ENCODE measurements around the gene HNRNPL. TPM values are rescaled to one million over a fixed set of nuclear protein-coding genes. Genes with fewer than 3 reads are reported as not detected.

HNRNPL gene
- total RNA-seq, 3 donors from 2014 or later (not counting 1 experiment from before 2014, with no cell fraction given), result 636 to 800 (median 702) TPM

- Histone ChIP-seq H3K27me3 (ENCODE audit: control insufficient read depth, insufficient read depth, low read length) (no peaks in the 10 kb centered on the region), H3K4me1 (ENCODE audit: control insufficient read depth, insufficient read depth, low read length) (peaks cover 19% of the 10 kb centered on the region), H3K36me3 (ENCODE audit: control insufficient read depth, insufficient read depth, low read length) (peaks cover 73% of the 10 kb centered on the region), H3K9me3 (ENCODE audit: control insufficient read depth, insufficient read depth, low read length) (no peaks in the 10 kb centered on the region), H3K27ac (ENCODE audit: low read length) (no peak overlapping the region), H3K4me3 (ENCODE audit: low read length) (no peak overlapping the region)
- intact Hi-C loops (cut with micrococcal nuclease), result no loop called here
- H3K27ac Mint-ChIP-seq, result peak overlapping the region in 1 of 2 donors; percentile 64
- H3K36me3 Mint-ChIP-seq, result peaks cover 12% of the 10 kb centered on the region
- no peak overlapping the region for H3K4me3 Mint-ChIP-seq
- WGBS (ENCODE audit: insufficient coverage), result 96% methylated on average over 7 of the region's 7 CpGs
- H3K27me3 Mint-ChIP-seq (ENCODE audit: low read depth in 2 of 2), result no peaks in the 10 kb centered on the region
- ATAC-seq (no peak), DNase-seq (no peak)
- H3K4me1 Mint-ChIP-seq, result peaks cover 11 to 33% of the 10 kb centered on the region in 2 donors
- no peak for TF ChIP-seq CTCF (IDR thresholded peaks at IDR 0.05)
- H3K9me3 Mint-ChIP-seq, result no peaks in the 10 kb centered on the region
These were observed 12.1 kb downstream of the HNRNPL start for GRCh38 chr19:38837656-38838121.

- no peaks in the 10 kb centered on the region for H3K27me3 ChIP-seq (ENCODE audit: control insufficient read depth, insufficient read depth, low read length)
- no peak overlapping the region for H3K27ac ChIP-seq (ENCODE audit: low read length)
- 93% methylated on average over 6 of the region's 6 CpGs for WGBS (ENCODE audit: insufficient coverage)
- no peak for ATAC-seq
- Mint-ChIP-seq H3K4me3 (no peak overlapping the region), H3K36me3 (peaks cover 6% of the 10 kb centered on the region), H3K27me3 (ENCODE audit: low read depth in 2 of 2) (no peaks in the 10 kb centered on the region), H3K9me3 (no peaks in the 10 kb centered on the region), H3K27ac (peak overlapping the region; percentile 29 to 64), H3K4me1 (peaks cover 7 to 30% of the 10 kb centered on the region in 2 donors)
- no peaks in the 10 kb centered on the region for H3K9me3 ChIP-seq (ENCODE audit: control insufficient read depth, insufficient read depth, low read length)
- peak in 1 of 2 donors; percentile 12 for DNase-seq
- intact Hi-C loops (cut with micrococcal nuclease), result no loop called here
- TF ChIP-seq CTCF (IDR thresholded peaks at IDR 0.05), result no peak
- H3K4me1 ChIP-seq (ENCODE audit: control insufficient read depth, insufficient read depth, low read length), result peaks cover 18% of the 10 kb centered on the region
- H3K36me3 ChIP-seq (ENCODE audit: control insufficient read depth, insufficient read depth, low read length), result peaks cover 67% of the 10 kb centered on the region
- no peak overlapping the region for H3K4me3 ChIP-seq (ENCODE audit: low read length)
These were observed 12.7 kb downstream of the HNRNPL start for GRCh38 chr19:38836983-38837626.

- H3K27ac Mint-ChIP-seq, result peak overlapping the region; percentile 29 to 64
- peaks cover 11% of the 10 kb centered on the region for H3K4me1 ChIP-seq (ENCODE audit: control insufficient read depth, insufficient read depth, low read length)
- H3K9me3 Mint-ChIP-seq, result no peaks in the 10 kb centered on the region
- no peaks in the 10 kb centered on the region for H3K36me3 Mint-ChIP-seq
- no peaks in the 10 kb centered on the region for H3K9me3 ChIP-seq (ENCODE audit: control insufficient read depth, insufficient read depth, low read length)
- 92% methylated on average over 7 of the region's 8 CpGs for WGBS (ENCODE audit: insufficient coverage)
- H3K4me1 Mint-ChIP-seq, result peaks cover 7 to 28% of the 10 kb centered on the region in 2 donors
- no peak overlapping the region for H3K4me3 Mint-ChIP-seq
- no peaks in the 10 kb centered on the region for H3K27me3 ChIP-seq (ENCODE audit: control insufficient read depth, insufficient read depth, low read length)
- TF ChIP-seq CTCF (IDR thresholded peaks at IDR 0.05), result no peak
- DNase-seq, result no peak
- no peak overlapping the region for H3K4me3 ChIP-seq (ENCODE audit: low read length)
- no peak overlapping the region for H3K27ac ChIP-seq (ENCODE audit: low read length)
- intact Hi-C loops (cut with micrococcal nuclease), result no loop called here
- no peaks in the 10 kb centered on the region for H3K27me3 Mint-ChIP-seq (ENCODE audit: low read depth in 2 of 2)
- no peak for ATAC-seq
- H3K36me3 ChIP-seq (ENCODE audit: control insufficient read depth, insufficient read depth, low read length), result peaks cover 59% of the 10 kb centered on the region
These were observed 13.4 kb downstream of the HNRNPL start for GRCh38 chr19:38836159-38836982.
